Stimulated activated CD4-positive, alpha-beta T cell treated with anti-CD3 and anti-CD28 coated beads, Interleukin-2, amount 100 ng/mL, for 24 hours (primary cell): ENCODE measurements around the gene PREP.

Source experiments
- DNase-seq, 2 donors: peaks; one replicate each; pipeline ENCODE4 v3.0.0-alpha.2; 2020

PREP gene

DNA sequence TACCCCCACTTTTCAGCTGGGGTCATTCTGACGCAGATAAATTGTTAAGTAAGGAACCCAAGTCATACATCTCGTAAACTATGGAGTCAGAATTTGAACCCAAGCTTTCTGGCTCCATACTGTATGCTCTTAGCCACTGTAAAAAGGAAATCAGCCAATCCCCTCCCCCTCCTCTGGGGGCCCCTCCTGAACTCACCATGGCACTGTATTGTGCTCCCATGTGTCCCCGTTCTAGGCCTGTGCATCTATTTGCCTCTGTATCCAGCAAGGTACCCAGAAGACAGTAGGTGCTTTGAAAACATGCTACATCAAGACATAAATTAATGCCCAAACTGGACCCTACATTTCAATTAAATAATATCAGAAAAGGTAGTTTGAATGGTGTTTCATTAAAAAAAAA is 98.5 kb downstream of the PREP start:
- DNase-seq = no peak

DNA sequence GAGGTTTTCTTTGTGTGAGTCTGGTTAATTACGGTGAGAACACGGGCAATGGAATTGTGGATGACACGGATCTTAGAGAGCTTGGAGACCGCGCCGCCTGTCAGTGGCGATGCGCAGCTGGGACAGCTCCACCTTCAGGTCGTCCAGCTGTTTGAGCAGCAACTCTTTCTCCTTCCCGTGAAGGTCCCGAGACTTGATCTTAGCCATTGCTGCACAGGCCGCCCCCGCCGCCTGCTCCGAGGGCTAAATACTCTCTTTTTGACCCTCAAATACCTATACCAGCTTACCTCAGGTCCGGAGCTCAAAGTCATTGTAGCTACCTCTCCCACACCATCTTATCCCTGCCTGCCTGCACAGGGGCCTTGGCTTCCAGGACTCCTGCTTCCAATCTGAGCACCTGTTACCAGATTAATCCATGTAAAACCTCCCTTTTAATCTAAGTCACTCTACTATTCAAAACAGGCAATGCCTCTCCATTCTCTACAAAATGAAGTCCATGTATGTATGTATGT is 100.2 kb downstream of the PREP start:
- no peak for DNase-seq

DNA sequence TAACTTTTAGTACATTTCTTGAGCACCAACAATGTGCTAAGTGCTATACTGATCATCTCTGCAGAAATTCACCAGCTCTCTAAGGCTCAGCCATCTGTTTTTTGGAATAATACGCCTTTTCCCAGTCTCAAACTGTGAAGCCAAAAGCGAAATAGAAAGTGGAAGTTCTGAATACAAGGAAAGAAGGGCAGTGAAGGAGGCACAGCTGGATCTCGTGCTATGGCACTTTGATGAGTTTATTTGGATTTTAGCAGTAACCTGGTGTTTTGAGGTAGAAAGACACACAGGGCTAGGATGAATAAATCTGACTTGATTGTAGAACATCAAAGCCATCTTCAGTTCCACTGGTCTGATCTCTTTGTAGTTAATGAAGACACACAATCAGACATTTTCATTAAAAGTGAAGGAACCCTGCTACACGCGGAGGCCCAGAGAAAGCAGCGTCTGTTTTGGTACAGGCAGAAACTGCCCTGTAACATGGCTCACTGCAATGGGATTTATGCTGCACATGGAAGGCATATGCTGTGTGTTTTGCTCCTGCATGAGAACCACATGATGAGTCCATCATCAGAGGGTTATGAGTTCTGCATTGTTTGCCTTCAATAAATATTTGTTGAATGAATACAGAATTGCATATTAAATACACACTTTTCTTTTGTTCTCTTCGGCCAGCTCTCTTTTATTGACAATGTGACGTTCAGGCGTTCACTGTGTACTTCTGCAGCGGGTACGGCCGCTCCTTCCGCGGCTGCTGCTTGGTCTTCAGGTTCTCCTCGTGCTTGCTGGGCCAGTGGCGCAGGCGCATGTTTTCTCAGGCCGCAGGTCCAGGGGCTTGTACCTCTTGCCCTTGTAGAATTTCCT is 100.9 kb downstream of the PREP start:
- DNase-seq = no peak

DNA sequence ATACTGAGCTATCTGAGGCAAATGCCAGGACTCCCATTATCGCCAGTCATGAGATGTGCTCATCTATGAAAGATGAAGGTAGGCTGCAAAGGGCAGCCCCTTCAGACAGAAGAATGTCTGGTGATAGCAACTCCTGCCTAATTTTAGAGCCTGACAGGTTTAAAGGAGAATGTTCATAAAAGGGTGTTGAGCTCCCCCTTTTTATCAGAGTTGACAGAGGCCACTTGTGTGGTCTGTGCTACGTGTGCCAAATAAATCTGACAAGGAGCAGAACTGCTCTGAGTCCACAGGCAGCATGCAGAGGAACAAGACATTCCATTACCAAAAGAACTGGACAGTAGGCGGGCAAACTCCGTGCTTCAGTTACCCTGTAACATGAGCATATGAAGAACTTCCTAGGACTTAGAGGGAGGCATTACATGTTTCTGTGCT is 101.8 kb downstream of the PREP start:
- DNase-seq = no peak

DNA sequence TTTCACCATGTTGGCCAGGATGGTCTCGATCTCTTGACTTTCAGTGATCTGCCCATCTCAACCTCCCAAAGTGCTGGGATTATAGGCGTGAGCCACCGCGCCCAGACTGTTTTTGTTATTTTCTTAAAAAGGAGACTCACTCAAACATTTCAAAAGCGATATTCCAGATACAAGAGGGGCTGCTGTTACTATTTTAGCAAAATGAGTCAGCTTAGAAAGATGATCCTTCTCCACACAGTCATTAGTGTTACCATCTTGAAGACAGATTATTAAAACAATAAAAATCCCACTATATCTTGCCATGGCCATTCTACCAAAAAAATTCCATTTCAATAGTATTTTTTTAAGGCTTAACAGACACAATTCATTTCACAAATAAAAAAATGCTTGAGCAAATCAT is 102.8 kb downstream of the PREP start:
- DNase-seq = no peak

DNA sequence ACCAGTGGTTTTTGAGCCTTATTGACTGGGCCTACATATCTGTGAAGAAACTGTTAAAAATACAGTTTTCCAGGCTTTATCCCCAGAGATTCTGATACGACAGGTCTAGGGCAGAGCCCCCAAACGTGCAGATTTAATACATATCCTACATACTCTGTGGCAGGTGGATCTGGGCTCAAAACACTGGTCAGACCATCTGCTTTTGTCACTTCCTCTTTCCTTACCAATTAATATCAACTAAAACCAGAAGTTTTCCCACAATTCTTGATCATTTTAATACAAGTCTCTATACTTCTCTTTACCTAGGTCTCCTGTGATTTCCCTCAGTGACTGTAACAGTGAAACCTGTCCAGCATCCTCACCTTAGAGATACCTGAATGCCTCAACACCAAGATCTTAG is 108.8 kb downstream of the PREP start:
- DNase-seq = no peak

DNA sequence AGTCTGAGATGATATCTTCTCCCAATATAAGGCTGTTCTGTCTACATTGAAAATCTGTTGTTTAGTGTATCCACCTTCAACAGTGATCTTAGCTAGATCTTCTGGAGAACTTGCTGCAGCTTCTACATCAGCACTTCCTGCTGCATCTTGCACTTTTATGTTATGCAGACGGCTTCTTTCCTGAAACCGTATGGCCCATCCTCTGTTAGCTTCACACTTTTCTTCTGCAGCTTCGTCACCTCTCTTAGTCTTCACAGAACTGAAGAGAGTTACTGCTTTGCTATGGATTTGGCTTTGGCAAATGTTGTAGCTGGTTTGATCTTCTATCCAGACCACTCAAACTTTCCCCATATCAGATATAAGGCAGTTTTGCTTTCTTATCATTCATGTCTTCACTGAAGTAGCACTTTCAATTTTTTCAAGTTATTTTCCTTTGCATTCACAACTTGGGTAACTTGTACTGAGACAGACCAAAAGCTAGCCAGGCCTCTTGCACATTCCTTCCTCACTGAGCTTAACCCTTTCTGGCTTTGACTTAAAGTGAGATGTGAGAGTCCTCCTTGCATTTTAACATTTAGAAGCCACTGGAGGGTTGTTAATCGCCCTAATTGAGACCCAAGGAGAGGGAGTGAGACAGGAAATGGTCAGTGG is 110.1 kb downstream of the PREP start:
- DNase-seq = no peak

DNA sequence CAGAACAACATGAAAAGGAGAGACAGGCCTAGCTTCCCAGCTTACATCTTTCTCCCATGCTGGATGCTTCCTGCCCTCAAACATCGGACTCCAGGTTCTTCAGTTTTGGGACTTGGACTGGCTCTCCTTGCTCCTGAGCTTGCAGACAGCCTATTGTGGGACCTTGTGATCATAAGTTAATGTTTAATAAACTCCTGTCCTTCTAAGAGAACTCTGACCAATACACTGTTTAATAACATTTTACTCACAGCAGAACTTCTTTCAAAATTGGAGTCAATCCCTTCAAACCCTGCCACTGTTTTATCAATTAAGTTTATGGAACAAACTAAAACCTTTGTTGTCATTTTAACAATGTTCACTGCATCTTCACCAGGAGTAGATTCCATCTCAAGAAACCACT is 111.4 kb downstream of the PREP start:
- DNase-seq = no peak

DNA sequence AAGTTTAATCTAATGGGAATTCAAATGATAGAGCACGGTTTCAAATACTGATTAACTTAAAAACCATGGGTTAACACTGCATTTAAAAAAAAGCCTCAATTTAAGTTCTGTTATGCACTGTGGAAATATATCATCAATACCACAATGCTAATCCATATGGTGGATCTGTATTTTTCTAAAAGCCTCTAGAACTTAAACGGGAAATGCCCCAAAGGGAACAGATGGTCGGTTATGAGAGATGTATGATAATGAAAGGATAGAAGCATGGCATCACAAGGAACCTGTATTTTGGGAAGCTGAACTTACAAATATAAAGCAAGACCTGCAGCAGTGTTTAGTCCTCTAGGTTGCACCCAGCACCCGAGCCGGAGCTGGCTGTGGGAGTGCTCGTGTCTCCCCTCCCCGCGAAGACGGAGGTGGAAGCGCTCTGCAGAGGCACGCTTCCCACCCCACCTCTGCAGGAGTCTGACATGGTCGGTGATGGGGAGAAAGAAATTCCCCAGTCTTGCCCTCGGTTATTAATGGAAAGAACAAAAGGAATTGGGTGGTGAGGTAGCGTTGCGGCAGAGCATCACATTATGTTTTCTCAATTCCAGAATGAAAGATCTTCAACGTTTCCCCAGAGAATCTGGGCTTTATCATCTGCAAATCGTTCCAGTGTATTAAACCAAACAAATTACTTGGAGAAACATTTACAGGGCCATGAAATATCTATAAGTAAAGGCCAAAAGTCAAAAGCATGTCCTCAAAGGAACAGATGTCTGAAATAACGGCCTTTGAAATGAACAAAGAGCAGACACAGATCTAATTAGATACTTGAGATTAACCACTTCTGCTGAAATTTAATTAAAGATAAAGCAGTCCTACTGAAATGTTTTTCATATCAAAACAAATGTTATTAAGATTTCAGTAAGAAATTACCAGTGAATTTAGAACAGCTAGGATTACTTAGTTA is 120.0 kb downstream of the PREP start:
- no peak for DNase-seq

DNA sequence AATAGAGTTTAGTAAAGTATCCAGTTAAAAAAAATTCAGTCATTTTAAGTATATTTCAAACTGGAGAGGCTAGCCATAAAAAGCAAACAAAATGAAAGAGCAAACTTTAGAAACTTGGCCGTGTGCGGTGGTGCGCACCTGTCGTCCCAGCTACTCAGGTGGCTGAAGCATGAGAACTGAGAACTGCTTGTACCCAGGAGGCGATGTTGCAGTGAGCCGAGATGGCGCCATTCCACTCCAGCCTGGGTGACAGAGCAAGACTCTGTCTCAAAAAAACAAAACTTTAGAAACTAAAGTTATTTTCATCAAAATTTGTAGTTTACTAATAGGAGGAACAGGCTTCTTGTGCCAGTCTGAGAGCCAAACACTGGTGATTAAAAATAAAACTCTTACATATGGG is 122.8 kb downstream of the PREP start:
- no peak for DNase-seq

DNA sequence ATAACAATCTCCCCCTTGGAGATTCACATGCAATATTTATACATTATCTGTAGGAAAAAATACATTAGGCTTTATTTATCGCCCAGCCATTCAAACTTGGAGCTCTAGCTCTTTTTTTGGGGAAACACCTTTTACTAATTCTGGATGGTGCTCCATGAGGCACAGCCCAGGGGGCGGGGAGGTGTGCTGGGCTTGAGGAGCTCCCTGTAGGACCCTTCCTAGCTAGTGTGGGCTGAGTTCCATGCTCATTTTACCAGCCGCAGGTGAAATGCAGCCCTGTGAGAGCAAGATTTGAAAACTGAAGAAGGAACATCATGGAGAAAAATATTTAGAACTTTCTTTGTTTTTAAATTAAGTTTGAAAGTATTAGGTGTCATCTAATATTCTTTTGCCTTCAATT is 123.4 kb downstream of the PREP start:
- DNase-seq = no peak

DNA sequence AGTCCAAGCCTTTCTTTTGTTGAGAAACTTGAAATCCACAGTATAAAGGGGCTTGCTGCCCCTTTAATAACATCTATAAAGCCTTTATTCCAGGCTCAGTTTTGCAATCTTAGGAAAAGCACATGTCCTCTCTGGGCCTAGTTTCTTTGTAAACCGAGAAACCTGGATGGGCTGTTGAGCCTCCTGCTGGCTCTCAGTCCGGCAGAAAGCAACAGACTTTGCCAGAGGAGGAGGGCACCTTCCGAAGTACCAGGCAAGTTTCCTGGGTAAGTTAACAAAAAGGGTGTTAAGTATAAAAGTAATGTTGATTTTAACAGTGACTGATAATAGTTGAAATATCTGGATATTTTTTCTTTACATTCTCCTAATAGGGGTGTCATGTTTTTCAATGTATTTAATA is 124.1 kb downstream of the PREP start:
- DNase-seq = no peak

DNA sequence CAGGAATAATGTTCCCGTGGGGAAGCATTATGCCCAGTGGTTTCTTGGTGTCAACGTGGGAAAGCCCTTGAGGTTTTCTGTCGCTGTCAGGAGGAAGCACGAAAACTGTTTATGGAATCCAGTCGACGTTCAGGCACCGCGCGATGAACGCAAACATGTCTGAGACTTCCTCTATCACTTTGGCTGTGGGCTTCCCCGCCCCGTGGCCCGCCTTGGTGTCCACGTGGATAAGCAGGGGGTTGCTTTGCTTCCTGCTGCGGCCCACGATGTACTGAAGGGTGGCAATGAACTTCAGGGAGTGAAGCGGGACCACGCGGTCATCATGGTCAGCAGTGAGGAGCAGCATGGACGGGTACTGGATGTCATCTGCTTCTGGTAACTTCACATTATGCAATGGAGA is 124.8 kb downstream of the PREP start:
- no peak for DNase-seq

DNA sequence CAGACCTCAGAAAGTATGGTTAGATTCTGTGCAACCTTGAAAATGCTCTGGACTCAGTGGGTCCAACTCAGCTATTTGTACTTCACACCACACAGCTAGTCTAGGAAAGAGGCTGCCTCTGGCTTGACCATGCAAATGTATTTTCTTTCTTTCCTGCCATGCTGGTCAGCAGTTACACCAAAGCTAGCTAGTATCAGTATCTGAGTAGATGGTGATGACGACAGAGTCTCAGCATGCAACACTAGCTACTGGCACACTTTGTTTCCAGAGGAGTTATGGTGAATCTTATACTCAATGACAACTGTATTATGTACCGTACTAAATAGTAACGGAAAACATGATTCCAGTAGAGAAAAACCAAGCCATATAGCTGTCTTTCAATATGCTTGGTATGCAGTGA is 126.5 kb downstream of the PREP start:
- no peak for DNase-seq

DNA sequence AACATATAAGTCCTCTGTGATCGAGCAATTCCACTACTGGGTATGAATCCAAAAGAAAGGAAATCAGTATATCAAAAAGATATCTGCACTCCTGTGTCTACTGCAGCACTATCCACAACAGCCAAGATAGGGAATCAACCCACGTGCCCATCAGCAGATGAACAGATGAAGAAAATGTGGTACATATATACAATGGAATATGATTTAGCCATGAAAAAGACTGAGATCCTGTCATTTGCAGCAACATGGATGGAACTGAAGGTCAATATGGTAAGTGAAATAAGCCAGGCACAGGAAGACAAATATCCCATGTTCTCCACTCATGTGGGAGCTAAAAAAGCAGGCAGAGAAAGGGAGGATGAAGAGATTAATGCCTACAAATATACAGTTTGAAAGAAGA is 127.3 kb downstream of the PREP start:
- no peak for DNase-seq

DNA sequence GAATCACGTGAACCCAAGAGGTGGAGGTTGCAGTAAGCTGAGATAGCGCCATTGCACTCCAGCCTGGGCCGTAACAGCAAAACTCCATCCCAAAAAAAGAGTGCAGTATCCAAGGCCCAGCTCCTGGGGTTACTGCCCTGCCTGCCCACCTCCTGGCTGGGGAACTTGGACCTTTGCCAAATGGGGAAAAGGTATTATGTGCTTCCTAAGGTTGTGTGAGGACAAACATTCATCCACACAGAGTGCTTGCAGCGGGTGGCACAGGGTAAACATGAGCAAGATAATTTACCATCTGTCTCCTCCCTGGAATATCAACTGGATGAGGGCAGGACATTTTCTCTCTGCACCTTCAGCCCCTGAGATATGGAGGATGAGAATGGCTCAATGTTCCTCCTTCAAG is 128.2 kb downstream of the PREP start:
- DNase-seq = no peak

DNA sequence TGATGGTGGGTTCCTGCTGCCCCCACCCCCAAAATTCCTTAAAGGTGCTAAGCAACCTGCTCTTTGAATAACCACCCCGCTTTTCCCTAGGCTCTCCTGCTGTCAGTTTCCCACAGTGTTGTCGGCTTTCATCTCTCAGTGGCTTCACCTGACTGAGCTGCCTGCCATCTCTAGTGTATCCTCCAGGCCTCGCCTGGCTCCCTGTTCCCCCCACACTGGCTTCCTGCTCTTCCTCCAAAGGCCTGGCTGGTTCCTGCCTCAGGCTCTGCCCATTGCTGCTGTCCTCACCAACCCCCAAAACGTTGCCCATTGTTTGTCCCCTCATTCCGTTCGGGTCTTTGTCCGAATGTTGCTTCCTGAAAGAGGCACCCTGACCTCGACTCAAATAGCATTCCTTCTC is 129.3 kb downstream of the PREP start:
- DNase-seq = no peak

DNA sequence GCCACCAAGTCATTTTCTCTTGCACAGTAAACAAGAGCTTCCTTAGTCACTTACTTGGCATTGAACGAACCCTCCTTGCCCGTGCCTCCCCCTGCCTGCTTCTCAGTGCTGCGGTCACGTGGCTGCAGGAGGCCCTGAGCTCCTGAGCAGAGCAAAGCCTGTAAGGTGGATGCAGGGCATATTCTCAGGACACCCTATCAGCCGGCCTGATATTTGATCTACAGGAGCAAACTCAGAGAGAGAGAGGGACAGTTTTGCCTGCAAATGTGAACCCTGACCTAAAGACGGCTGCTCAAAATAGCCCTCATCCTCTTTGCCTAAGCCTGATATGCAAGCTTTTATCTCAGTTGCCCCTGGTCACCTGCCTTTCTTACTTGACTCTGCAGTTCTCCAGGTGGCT is 130.1 kb downstream of the PREP start:
- DNase-seq = no peak

DNA sequence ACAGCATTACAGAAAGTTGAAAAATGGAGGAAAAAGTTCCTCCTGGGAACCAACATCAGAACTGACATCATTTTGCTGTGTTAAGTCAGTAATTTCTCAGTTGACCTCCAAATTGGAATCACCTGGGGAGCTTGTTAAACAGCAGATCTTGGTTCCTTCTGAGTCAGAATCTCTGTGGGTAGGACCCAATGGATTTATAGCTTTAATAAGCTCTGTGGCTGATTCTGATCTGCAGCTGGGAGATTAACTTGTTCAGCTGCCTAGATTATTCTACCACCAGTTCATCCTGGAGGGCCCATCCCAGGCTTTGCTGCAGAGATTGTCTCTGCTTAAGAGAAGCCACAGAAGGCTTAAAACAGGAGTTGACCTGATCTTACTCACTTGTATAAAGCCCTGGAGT is 132.4 kb downstream of the PREP start:
- no peak for DNase-seq

DNA sequence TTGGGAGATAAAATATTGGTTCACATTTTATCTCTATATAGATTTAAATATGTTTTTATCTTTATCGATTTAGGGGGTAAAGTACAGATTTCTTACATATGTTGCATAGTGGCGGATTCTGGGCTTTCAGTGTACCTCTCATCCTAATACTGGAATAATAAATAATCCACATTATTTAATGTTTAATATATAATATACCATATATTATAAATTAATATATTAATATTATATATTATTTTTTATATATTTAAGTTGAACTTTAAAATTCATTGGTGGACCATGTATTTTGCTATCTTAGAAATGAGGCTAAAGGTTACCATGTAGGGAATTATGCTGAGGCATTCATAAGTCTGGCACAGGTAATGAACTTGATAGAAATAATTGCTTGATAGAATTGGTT is 133.5 kb downstream of the PREP start:
- DNase-seq = no peak

DNA sequence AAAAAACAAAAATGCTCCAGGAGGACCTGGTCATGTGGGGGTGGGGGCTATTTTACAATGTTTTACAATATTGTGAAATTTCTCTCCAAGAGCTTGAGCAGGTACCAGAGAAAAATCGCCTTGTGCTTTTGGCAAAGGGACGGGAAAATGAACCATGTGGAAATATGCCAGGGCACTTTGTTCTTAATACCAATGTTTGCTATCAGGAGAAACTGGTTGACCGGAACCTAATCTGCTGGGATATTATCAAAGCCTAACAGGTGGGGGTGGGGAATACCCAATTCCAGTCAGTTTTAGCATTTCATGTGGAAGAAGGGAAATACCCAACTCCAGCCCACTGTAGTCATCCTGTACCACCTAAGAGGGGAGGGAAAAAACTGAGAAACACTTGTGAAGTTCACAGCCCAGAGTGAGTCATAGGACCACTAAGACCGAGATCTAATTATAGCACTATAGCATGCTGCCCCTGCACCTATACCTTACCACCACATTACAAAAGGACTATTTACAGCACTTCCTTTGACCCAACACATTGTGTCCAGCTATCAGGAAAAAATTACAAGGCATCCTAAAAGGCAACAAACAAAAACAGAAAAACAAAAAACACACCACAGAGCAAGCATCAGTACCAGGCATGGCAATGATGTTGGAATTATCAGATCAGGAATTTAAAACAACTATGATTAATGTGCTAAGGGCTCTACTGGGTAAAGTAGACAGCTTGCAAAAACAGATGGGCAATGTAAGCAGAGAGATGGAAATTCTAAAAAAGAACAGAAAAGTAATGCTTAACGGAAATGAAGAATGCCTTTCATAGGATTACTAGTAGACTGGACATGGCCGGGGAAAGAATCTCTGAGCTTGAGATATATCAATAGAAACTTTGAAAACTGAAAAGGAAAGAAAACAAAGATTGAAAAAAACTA is 138.9 kb downstream of the PREP start:
- no peak for DNase-seq
